Neuronal stem cell (in vitro differentiated cells): ENCODE data around the gene NCAPD2.

Source experiments
- DNase-seq: peaks from one replicate; pipeline ENCODE4 v3.0.0-alpha.2; 2013; ENCODE audit warnings: low spot score
- H2AFZ ChIP-seq: one replicate; pipeline ENCODE4 v1.6.1; 2013; ENCODE audit warnings: mild to moderate bottlenecking, low read length, inconsistent platforms
- H2AK5ac ChIP-seq: 2 replicates; pipeline ENCODE4 v1.6.1; 2013; ENCODE audit warnings: low read depth, mild to moderate bottlenecking, inconsistent platforms, low read length, moderate library complexity, mixed read lengths
- H2BK120ac ChIP-seq: 2 replicates; pipeline ENCODE4 v1.6.1; 2013; ENCODE audit warnings: low read depth, mild to moderate bottlenecking, inconsistent platforms, low read length, moderate library complexity, mixed read lengths
- H2BK12ac ChIP-seq: one replicate; pipeline ENCODE4 v1.6.1; 2013; ENCODE audit warnings: low read length, inconsistent platforms
- H2BK15ac ChIP-seq: 2 replicates; pipeline ENCODE4 v1.6.1; 2013; ENCODE audit warnings: mild to moderate bottlenecking, low read length, inconsistent platforms, mixed read lengths
- H2BK5ac ChIP-seq: one replicate; pipeline ENCODE4 v1.6.1; 2013; ENCODE audit warnings: inconsistent platforms, mild to moderate bottlenecking, low read length, moderate library complexity
- H3K14ac ChIP-seq: one replicate; pipeline ENCODE4 v1.6.1; 2013; ENCODE audit warnings: low read length, inconsistent platforms
- H3K18ac ChIP-seq: 2 replicates; pipeline ENCODE4 v1.6.1; 2013; ENCODE audit warnings: low read length, inconsistent platforms
- H3K23ac ChIP-seq: 2 replicates; pipeline ENCODE4 v1.6.1; 2013; ENCODE audit warnings: low read depth, mild to moderate bottlenecking, mixed read lengths, low read length, inconsistent platforms; ENCODE audit not compliant: poor library complexity
- H3K27ac ChIP-seq: replicated peaks from 3 replicates; pipeline ENCODE4 v1.5.1; 2013; ENCODE audit warnings: low read length, inconsistent platforms
- H3K27me3 ChIP-seq, 3 experiments: 2 replicates each; pipeline ENCODE4 v1.6.1; 2013; ENCODE audit warnings: low read length in 3 of 3, mild to moderate bottlenecking in 2 of 3, inconsistent platforms in 1 of 3, low read depth in 1 of 3, mixed read lengths in 1 of 3, moderate library complexity in 1 of 3; ENCODE audit not compliant: control insufficient read depth in 3 of 3, insufficient read depth in 3 of 3
- H3K36me3 ChIP-seq, 2 donors: replicated peaks in 1 of 2; 2 replicates each; pipeline ENCODE4 v1.6.1; 2013; ENCODE audit warnings: low read length in 2 of 2; ENCODE audit not compliant: control insufficient read depth in 2 of 2, insufficient read depth in 2 of 2
- H3K4ac ChIP-seq: 2 replicates; pipeline ENCODE4 v1.6.1; 2013; ENCODE audit warnings: inconsistent platforms, mild to moderate bottlenecking, low read length, moderate library complexity
- H3K4me1 ChIP-seq, 2 donors: 1 replicate in 1 of 2; 2 replicates in 1 of 2; pipeline ENCODE4 v1.6.1; 2013; ENCODE audit warnings: low read length in 2 of 2, low read depth in 1 of 2; ENCODE audit not compliant: control insufficient read depth in 2 of 2, insufficient read depth in 1 of 2
- H3K4me2 ChIP-seq: one replicate; pipeline ENCODE4 v1.6.1; 2013; ENCODE audit warnings: mild to moderate bottlenecking, low read length, inconsistent platforms; ENCODE audit not compliant: insufficient read depth, poor library complexity, severe bottlenecking
- H3K4me3 ChIP-seq, 2 donors: 2 replicates each; pipeline ENCODE4 v1.5.1; 2013; ENCODE audit warnings: low read length in 2 of 2, mild to moderate bottlenecking in 2 of 2, inconsistent platforms in 1 of 2, moderate library complexity in 1 of 2
- H3K79me1 ChIP-seq: one replicate; pipeline ENCODE4 v1.6.1; 2013; ENCODE audit warnings: low read depth, mild to moderate bottlenecking, inconsistent platforms, low read length, moderate library complexity
- H3K9ac ChIP-seq: one replicate; pipeline ENCODE4 v1.6.1; 2013; ENCODE audit warnings: mild to moderate bottlenecking, low read depth, low read length, inconsistent platforms; ENCODE audit not compliant: poor library complexity
- H3K9me3 ChIP-seq, 2 donors: replicated peaks in 1 of 2; 2 replicates each; pipeline versions ENCODE3 to v1.6.1; 2013; ENCODE audit warnings: low read length in 2 of 2, mild to moderate bottlenecking in 2 of 2, inconsistent platforms in 1 of 2, low read depth in 1 of 2, mixed read lengths in 1 of 2, moderate library complexity in 1 of 2; ENCODE audit not compliant: control insufficient read depth in 2 of 2, insufficient read depth in 1 of 2
- H4K8ac ChIP-seq: one replicate; pipeline ENCODE4 v1.6.1; 2013; ENCODE audit warnings: low read depth, mild to moderate bottlenecking, inconsistent platforms, low read length, moderate library complexity
- H4K91ac ChIP-seq: one replicate; pipeline ENCODE4 v1.6.1; 2013; ENCODE audit warnings: low read length, low read depth, mild to moderate bottlenecking, inconsistent platforms; ENCODE audit not compliant: poor library complexity
- WGBS, 2 donors: extraction: QIAGEN DNeasy Blood & Tissue Kit; methylation state at CpG; one replicate each; pipeline ENCODE4 v1.1.7; 2013; ENCODE audit warnings: missing lambda C conversion rate in 2 of 2, mixed read lengths in 1 of 2; ENCODE audit not compliant: insufficient read length in 2 of 2, insufficient replicate concordance in 1 of 2; ENCODE audit errors: extremely low coverage in 2 of 2; 5-methylcytosine and 5-hydroxymethylcytosine counted together

NCAPD2 gene

GRCh38 chr12:6452944-6453630 lies 40.8 kb upstream of the NCAPD2 start:
- Histone ChIP-seq H3K9ac (no peak overlapping the region), H2AFZ (no peak overlapping the region), H2BK5ac (no peak overlapping the region), H3K4me3 (no peak overlapping the region), H4K8ac (no peak overlapping the region), H2BK120ac (no peak overlapping the region), H3K27me3 (no peaks in the 10 kb centered on the region), H2AK5ac (peak overlapping the region; percentile 0), H3K27ac (no peak overlapping the region), H3K4me2 (no peak overlapping the region), H3K23ac (no peak overlapping the region), H3K4ac (no peak overlapping the region), H3K4me1 (peaks cover 23 to 32% of the 10 kb centered on the region in 2 donors), H3K9me3 (no peaks in the 10 kb centered on the region), H3K14ac (no peak overlapping the region), H4K91ac (no peak overlapping the region), H3K18ac (peak overlapping the region; percentile 73), H3K36me3 (peaks cover 3 to 7% of the 10 kb centered on the region in 2 donors), H2BK15ac (no peak overlapping the region), H3K79me1 (peaks cover 3% of the 10 kb centered on the region), H2BK12ac (peak overlapping the region; percentile 34)
- WGBS, 2 donors, result no CpG with 5 or more reads among the region's 17 CpGs
- DNase-seq, result no peak

- H3K36me3 ChIP-seq, result peaks cover 13 to 33% of the 10 kb centered on the region in 2 donors
- H3K4me3 ChIP-seq, result no peak overlapping the region
- H3K4me2 ChIP-seq, result no peak overlapping the region
- no peak overlapping the region for H2BK120ac ChIP-seq
- no peak overlapping the region for H2AFZ ChIP-seq
- DNase-seq, result no peak
- no peak overlapping the region for H3K27ac ChIP-seq
- no peak overlapping the region for H2BK15ac ChIP-seq
- no peak overlapping the region for H2BK5ac ChIP-seq
- WGBS, 2 donors, result no CpG with 5 or more reads among the region's 12 CpGs
- H3K4me1 ChIP-seq, result peaks cover 5 to 7% of the 10 kb centered on the region in 2 donors
- H3K9ac ChIP-seq, result no peak overlapping the region
- peaks cover 2% of the 10 kb centered on the region for H3K79me1 ChIP-seq
- no peak overlapping the region for H3K4ac ChIP-seq
- peak overlapping the region; percentile 46 for H3K23ac ChIP-seq
- peak overlapping the region; percentile 65 for H2BK12ac ChIP-seq
- H3K9me3 ChIP-seq, result no peaks in the 10 kb centered on the region
- no peak overlapping the region for H2AK5ac ChIP-seq
- no peak overlapping the region for H4K91ac ChIP-seq
- no peaks in the 10 kb centered on the region for H3K27me3 ChIP-seq
- no peak overlapping the region for H4K8ac ChIP-seq
- no peak overlapping the region for H3K18ac ChIP-seq
- peak overlapping the region; percentile 32 for H3K14ac ChIP-seq
These were observed 36.5 kb upstream of the NCAPD2 start for GRCh38 chr12:6457220-6457945.

- H2BK12ac ChIP-seq, result no peak overlapping the region
- H3K4ac ChIP-seq, result no peak overlapping the region
- no peak overlapping the region for H3K4me3 ChIP-seq
- H3K27me3 ChIP-seq, result no peaks in the 10 kb centered on the region
- H3K36me3 ChIP-seq, result peaks cover 21 to 44% of the 10 kb centered on the region in 2 donors
- no peaks in the 10 kb centered on the region for H3K4me1 ChIP-seq
- H2AFZ ChIP-seq, result no peak overlapping the region
- H3K79me1 ChIP-seq, result peaks cover 2% of the 10 kb centered on the region
- no peak overlapping the region for H3K18ac ChIP-seq
- no peak overlapping the region for H3K23ac ChIP-seq
- H2AK5ac ChIP-seq, result no peak overlapping the region
- WGBS, 2 donors, result no CpG with 5 or more reads among the region's 14 CpGs
- no peak overlapping the region for H4K8ac ChIP-seq
- H3K27ac ChIP-seq, result no peak overlapping the region
- peak overlapping the region; percentile 14 for H3K9ac ChIP-seq
- H4K91ac ChIP-seq, result no peak overlapping the region
- no peak overlapping the region for H2BK120ac ChIP-seq
- DNase-seq, result no peak
- H3K4me2 ChIP-seq, result no peak overlapping the region
- H3K14ac ChIP-seq, result no peak overlapping the region
- no peaks in the 10 kb centered on the region for H3K9me3 ChIP-seq
- no peak overlapping the region for H2BK15ac ChIP-seq
- H2BK5ac ChIP-seq, result no peak overlapping the region
These were observed 35.5 kb upstream of the NCAPD2 start for GRCh38 chr12:6458281-6459003.

GRCh38 chr12:6459004-6459337 lies 34.9 kb upstream of the NCAPD2 start:
- Histone ChIP-seq H3K4me1 (no peaks in the 10 kb centered on the region), H3K4me3 (no peak overlapping the region), H3K27me3 (no peaks in the 10 kb centered on the region), H3K14ac (no peak overlapping the region), H3K4me2 (no peak overlapping the region), H2AK5ac (no peak overlapping the region), H4K8ac (no peak overlapping the region), H4K91ac (no peak overlapping the region), H2BK15ac (no peak overlapping the region), H2BK12ac (no peak overlapping the region), H3K18ac (no peak overlapping the region), H2AFZ (no peak overlapping the region), H3K27ac (no peak overlapping the region), H3K9ac (peak overlapping the region; percentile 14), H3K9me3 (no peaks in the 10 kb centered on the region), H3K4ac (no peak overlapping the region), H2BK5ac (no peak overlapping the region), H2BK120ac (no peak overlapping the region), H3K23ac (no peak overlapping the region), H3K79me1 (peaks cover 2% of the 10 kb centered on the region), H3K36me3 (peaks cover 25 to 49% of the 10 kb centered on the region in 2 donors)
- DNase-seq, result no peak
- no CpG with 5 or more reads among the region's 2 CpGs for WGBS, 2 donors
